ENCODE results near the gene PIK3CG. TPM values are rescaled to one million over a fixed set of nuclear protein-coding genes. Genes with fewer than 3 reads are reported as not detected.
"Not testable (repeated sequence)": the region's sequence is repeated elsewhere in the genome, so short reads cannot be mapped to it uniquely, and the experiment has no call there.

The PIK3CG gene
- total RNA-seq, 2 experiments from 2014 or later = 26.8 to 27.0 TPM

GRCh38 chr7:106848049-106848448 is 17.0 kb upstream of the PIK3CG start:
- no peaks in the 10 kb centered on the region for H3K27me3 Mint-ChIP-seq
- POLR2A ChIA-PET = no interaction called here

GRCh38 chr7:106848851-106849442 is 16.1 kb upstream of the PIK3CG start:
- intact Hi-C loops (cut with micrococcal nuclease) = no loop called here
- H3K27ac Mint-ChIP-seq = no peak overlapping the region
- no peak for TF ChIP-seq CTCF (IDR thresholded peaks at IDR 0.05)
- peaks cover 1% of the 10 kb centered on the region for H3K27me3 Mint-ChIP-seq
- CTCF ChIA-PET = interaction anchor here (1.2 kb wide), 2 partner anchors 15 to 158 kb away, joined by 3 read pairs; no protein-coding TSS in a partner anchor
- ATAC-seq = no peak
- peaks cover 3% of the 10 kb centered on the region for H3K9me3 Mint-ChIP-seq
- no peaks in the 10 kb centered on the region for H3K4me1 Mint-ChIP-seq (ENCODE audit: low read depth)
- no peak overlapping the region for H3K4me3 Mint-ChIP-seq
- DNase-seq = no peak
- POLR2A ChIA-PET = no interaction called here
- no peaks in the 10 kb centered on the region for H3K36me3 Mint-ChIP-seq (ENCODE audit: low read depth)

More at GRCh38 chr7:106848049-106848448, 17.0 kb upstream of the PIK3CG start:
- intact Hi-C loops (cut with micrococcal nuclease) = no loop called here
- H3K27ac Mint-ChIP-seq = no peak overlapping the region
- CTCF ChIA-PET = interaction anchor here (1.2 to 1.3 kb wide), 2 partner anchors 47 to 159 kb away, joined by 3 read pairs; no protein-coding TSS in a partner anchor
- peaks cover 3% of the 10 kb centered on the region for H3K9me3 Mint-ChIP-seq
- no peak overlapping the region for H3K4me3 Mint-ChIP-seq
- DNase-seq (no peak), ATAC-seq (no peak)
- H3K4me1 Mint-ChIP-seq (ENCODE audit: low read depth) = no peaks in the 10 kb centered on the region
- no peaks in the 10 kb centered on the region for H3K36me3 Mint-ChIP-seq (ENCODE audit: low read depth)
- no peak for TF ChIP-seq CTCF (IDR thresholded peaks at IDR 0.05)

GRCh38 chr7:106851632-106852031 is 13.4 kb upstream of the PIK3CG start:
- H3K36me3 Mint-ChIP-seq (ENCODE audit: low read depth); H3K27ac Mint-ChIP-seq; ATAC-seq; H3K4me1 Mint-ChIP-seq (ENCODE audit: low read depth); DNase-seq; H3K4me3 Mint-ChIP-seq; POLR2A ChIA-PET; H3K9me3 Mint-ChIP-seq; intact Hi-C loops (cut with micrococcal nuclease); H3K27me3 Mint-ChIP-seq: not testable (repeated sequence)
- CTCF ChIA-PET = interaction anchor here (1.0 kb wide), 1 partner anchor 48 kb away, joined by 3 read pairs; no protein-coding TSS in a partner anchor

- TF ChIP-seq CTCF (IDR thresholded peaks at IDR 0.05) = no peak
- intact Hi-C loops (cut with micrococcal nuclease) = no loop called here
- CTCF ChIA-PET = no interaction called here
Observed at GRCh38 chr7:106853250-106853908, 11.7 kb upstream of the PIK3CG start.

GRCh38 chr7:106855540-106856132 is 9.4 kb upstream of the PIK3CG start:
- H3K36me3 Mint-ChIP-seq (ENCODE audit: low read depth) = no peaks in the 10 kb centered on the region
- H3K9me3 Mint-ChIP-seq = peaks cover 3% of the 10 kb centered on the region
- DNase-seq (peak; percentile 41), ATAC-seq (peak; percentile 81)
- H3K27me3 Mint-ChIP-seq = peaks cover 1% of the 10 kb centered on the region
- ChIA-PET POLR2A (no interaction called here), CTCF (interaction anchor here (1.2 kb wide), 1 partner anchor 63 kb away, joined by 5 read pairs; no protein-coding TSS in a partner anchor)
- peaks cover 3% of the 10 kb centered on the region for H3K4me1 Mint-ChIP-seq (ENCODE audit: low read depth)
- intact Hi-C loops (cut with micrococcal nuclease) = no loop called here
- no peak overlapping the region for H3K4me3 Mint-ChIP-seq
- no peak for TF ChIP-seq CTCF (IDR thresholded peaks at IDR 0.05)
- no peak overlapping the region for H3K27ac Mint-ChIP-seq

More at GRCh38 chr7:106853250-106853908, 11.7 kb upstream of the PIK3CG start:
- Mint-ChIP-seq H3K4me1 (ENCODE audit: low read depth) (peaks cover 3% of the 10 kb centered on the region), H3K27me3 (peaks cover 1% of the 10 kb centered on the region), H3K27ac (no peak overlapping the region), H3K4me3 (no peak overlapping the region), H3K36me3 (ENCODE audit: low read depth) (no peaks in the 10 kb centered on the region), H3K9me3 (peaks cover 3% of the 10 kb centered on the region)
- ATAC-seq (no peak), DNase-seq (no peak)
- POLR2A ChIA-PET = no interaction called here

Measured in activated CD8-positive, alpha-beta T cell treated with anti-CD3 and anti-CD28 coated beads for 36 hours (primary cell).